Measurements from ENCODE around the gene LDLRAD4.

DNA sequence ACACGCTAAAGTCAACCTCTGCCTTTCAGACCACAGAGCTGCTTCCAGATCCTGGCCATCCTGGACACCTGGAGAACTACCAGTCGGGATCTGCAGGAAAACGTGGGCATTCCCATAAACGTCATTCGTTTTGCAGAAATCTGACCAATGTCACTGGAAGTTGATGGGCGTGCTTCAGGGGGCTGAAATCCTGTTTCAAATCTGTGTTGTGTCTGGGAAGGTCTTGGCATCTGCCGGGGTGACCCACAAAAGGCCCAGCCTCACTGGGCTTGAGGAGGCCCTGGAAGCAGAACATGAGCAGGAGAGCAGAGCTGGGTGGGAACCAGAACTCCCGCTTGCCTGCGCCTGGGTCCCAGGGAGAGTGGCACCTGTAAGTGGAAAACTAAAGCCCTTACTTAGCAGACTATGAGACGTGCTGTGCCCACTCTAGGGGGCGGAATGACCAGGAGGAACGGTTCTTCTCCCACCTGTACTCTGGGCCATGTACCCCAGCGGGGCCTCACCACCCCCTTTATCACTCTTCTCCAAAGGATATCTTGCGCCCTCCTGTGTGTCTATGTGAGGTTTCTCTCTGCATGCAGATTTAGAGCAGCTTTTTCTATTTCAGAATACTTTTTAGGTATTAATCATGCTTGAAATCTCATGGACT, 306.9 kb downstream of the LDLRAD4 start:
- TF ChIP-seq POLR2AphosphoS5 (IDR thresholded peaks at IDR 0.05; ENCODE audit: low read depth) (no peak), CTCF (IDR thresholded peaks at IDR 0.05; ENCODE audit: insufficient read depth, low read length) (no peak), REST (IDR thresholded peaks at IDR 0.05; ENCODE audit: insufficient replicate concordance, low read depth) (no peak), GABPA (IDR thresholded peaks at IDR 0.05; ENCODE audit: low read depth) (no peak), SPI1 (IDR thresholded peaks at IDR 0.05; ENCODE audit: borderline replicate concordance, low read depth) (no peak)

All from HL-60 (cell line).